ENCODE measurements around the gene PRDX5. TPM values are rescaled to one million over a fixed set of nuclear protein-coding genes. Genes with fewer than 3 reads are reported as not detected.

PRDX5 gene
- total RNA-seq, 2 experiments from 2014 or later: 177 to 217 TPM

DNA sequence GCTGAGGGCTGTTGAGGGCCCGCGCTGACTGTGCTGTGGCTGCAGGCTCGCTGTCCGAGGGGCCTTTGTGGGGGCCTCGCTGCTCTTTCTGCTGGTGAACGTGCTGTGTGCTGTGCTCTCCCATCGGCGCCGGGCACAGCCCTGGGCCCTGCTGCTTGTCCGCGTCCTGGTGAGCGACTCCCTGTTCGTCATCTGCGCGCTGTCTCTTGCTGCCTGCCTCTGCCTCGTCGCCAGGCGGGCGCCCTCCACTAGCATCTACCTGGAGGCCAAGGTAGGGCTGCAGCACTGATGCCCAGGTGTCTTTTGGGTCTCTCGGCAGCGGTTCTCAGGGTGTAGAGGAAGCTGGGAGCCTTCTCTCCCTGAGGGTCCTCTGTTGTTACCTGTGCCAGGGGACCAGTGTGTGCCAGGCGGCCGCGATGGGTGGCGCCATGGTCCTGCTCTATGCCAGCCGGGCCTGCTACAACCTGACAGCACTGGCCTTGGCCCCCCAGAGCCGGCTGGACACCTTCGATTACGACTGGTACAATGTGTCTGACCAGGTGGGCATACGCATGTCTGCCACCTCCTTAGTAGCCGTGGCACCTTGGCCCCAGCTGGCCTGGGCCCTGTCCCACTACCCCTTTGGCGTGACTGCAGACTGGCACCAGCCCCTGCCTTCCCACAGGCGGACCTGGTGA, 30.1 kb upstream of the PRDX5 start:
- POLR2A ChIA-PET: no interaction called here
- Histone ChIP-seq H3K9me3 (ENCODE audit: low read length) (no peaks in the 10 kb centered on the region), H4K20me1 (ENCODE audit: insufficient read depth, low read length) (no peaks in the 10 kb centered on the region), H3K4me1 (ENCODE audit: insufficient read depth, low read length, poor library complexity, severe bottlenecking) (peaks cover 14% of the 10 kb centered on the region), H3K9me2 (ENCODE audit: insufficient read depth, low read length) (no peaks in the 10 kb centered on the region), H3K27ac (ENCODE audit: low read depth, low read length, poor library complexity, severe bottlenecking) (no peak overlapping the region), H3K79me2 (ENCODE audit: insufficient read depth, low read depth, low read length) (no peaks in the 10 kb centered on the region), H3K4me2 (ENCODE audit: low read length) (no peak overlapping the region), H3K4me3 (ENCODE audit: low read depth, low read length, poor library complexity, severe bottlenecking) (no peak overlapping the region), H3K36me3 (ENCODE audit: insufficient read depth, low read length) (no peaks in the 10 kb centered on the region), H2AFZ (ENCODE audit: low read length) (no peak overlapping the region)
- TF ChIP-seq, protein P1, sequence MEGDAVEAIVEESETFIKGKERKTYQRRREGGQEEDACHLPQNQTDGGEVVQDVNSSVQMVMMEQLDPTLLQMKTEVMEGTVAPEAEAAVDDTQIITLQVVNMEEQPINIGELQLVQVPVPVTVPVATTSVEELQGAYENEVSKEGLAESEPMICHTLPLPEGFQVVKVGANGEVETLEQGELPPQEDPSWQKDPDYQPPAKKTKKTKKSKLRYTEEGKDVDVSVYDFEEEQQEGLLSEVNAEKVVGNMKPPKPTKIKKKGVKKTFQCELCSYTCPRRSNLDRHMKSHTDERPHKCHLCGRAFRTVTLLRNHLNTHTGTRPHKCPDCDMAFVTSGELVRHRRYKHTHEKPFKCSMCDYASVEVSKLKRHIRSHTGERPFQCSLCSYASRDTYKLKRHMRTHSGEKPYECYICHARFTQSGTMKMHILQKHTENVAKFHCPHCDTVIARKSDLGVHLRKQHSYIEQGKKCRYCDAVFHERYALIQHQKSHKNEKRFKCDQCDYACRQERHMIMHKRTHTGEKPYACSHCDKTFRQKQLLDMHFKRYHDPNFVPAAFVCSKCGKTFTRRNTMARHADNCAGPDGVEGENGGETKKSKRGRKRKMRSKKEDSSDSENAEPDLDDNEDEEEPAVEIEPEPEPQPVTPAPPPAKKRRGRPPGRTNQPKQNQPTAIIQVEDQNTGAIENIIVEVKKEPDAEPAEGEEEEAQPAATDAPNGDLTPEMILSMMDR (conservative IDR thresholded peaks at IDR 0.05; ENCODE audit: low read length): no peak
- no peak for TF ChIP-seq EZH2phosphoT487 (IDR thresholded peaks at IDR 0.05; ENCODE audit: borderline replicate concordance, low read depth, low read length)
- no peak for DNase-seq (ENCODE audit: low spot score)
- CTCF ChIA-PET (ENCODE audit: unreplicated experiment): no interaction called here
- intact Hi-C loops (cut with micrococcal nuclease; ENCODE audit: unreplicated experiment): loop anchor here (5.0 kb wide), 1 partner anchor 86 kb away; no protein-coding TSS in a partner anchor
- no TSS peak for BruUV-seq (replicated peaks)

DNA sequence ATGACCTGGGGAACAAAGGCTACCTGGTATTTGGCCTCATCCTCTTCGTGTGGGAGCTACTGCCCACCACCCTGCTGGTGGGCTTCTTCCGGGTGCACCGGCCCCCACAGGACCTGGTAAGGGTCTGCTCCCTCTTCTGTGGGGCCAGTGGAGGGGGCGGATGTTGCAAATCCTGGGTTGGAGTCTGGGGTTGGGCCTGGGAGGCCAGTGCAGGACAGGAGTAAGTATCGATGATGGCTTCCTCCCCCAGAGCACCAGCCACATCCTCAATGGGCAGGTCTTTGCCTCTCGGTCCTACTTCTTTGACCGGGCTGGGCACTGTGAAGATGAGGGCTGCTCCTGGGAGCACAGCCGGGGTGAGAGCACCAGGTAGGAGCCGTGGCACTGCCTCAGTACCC, 29.6 kb upstream of the PRDX5 start:
- ChIA-PET CTCF (ENCODE audit: unreplicated experiment) (interaction anchor here (0.6 kb wide), 1 partner anchor 19 kb away, joined by 7 read pairs; no protein-coding TSS in a partner anchor), POLR2A (no interaction called here)
- TF ChIP-seq, protein P1 (conservative IDR thresholded peaks at IDR 0.05; ENCODE audit: low read length): no peak
- no peak for TF ChIP-seq EZH2phosphoT487 (IDR thresholded peaks at IDR 0.05; ENCODE audit: borderline replicate concordance, low read depth, low read length)
- Histone ChIP-seq H3K9me3 (ENCODE audit: low read length) (no peaks in the 10 kb centered on the region), H3K4me1 (ENCODE audit: insufficient read depth, low read length, poor library complexity, severe bottlenecking) (peaks cover 14% of the 10 kb centered on the region), H3K4me2 (ENCODE audit: low read length) (no peak overlapping the region), H3K27ac (ENCODE audit: low read depth, low read length, poor library complexity, severe bottlenecking) (no peak overlapping the region), H3K4me3 (ENCODE audit: low read depth, low read length, poor library complexity, severe bottlenecking) (no peak overlapping the region), H3K79me2 (ENCODE audit: insufficient read depth, low read depth, low read length) (no peaks in the 10 kb centered on the region), H3K9me2 (ENCODE audit: insufficient read depth, low read length) (no peaks in the 10 kb centered on the region), H4K20me1 (ENCODE audit: insufficient read depth, low read length) (no peaks in the 10 kb centered on the region), H3K36me3 (ENCODE audit: insufficient read depth, low read length) (no peaks in the 10 kb centered on the region), H2AFZ (ENCODE audit: low read length) (no peak overlapping the region)
- DNase-seq (ENCODE audit: low spot score): no peak
- intact Hi-C loops (cut with micrococcal nuclease; ENCODE audit: unreplicated experiment): loop anchor here (5.0 kb wide), 1 partner anchor 86 kb away; no protein-coding TSS in a partner anchor
- no TSS peak for BruUV-seq (replicated peaks)

DNA sequence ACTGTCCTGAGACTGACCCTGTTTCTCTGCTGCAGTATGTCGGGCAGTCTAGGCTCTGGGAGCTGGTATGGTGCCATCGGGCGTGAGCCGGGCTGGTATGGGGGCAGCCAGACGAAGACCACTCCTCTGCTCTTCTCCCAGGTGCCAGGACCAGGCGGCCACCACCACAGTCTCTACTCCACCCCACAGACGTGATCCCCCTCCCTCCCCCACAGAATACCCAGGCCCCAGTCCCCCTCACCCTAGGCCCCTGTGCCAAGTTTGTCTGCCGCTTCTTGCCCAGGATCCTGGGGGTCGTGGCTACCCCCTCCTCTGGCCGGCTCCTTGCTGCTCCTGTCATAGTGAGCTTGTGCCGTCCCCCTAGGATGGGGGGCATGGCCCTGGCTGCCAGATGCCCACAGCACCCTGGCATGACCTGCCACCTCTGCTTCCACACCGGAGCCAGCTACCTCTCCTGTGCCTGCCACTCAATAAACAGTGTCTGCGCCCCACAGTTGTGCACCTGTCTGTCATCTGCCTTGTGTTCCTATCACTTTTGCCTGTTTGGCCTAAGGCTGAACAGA, 28.8 kb upstream of the PRDX5 start:
- no TSS peak for BruUV-seq (replicated peaks)
- no peak for DNase-seq (ENCODE audit: low spot score)
- H4K20me1 ChIP-seq (ENCODE audit: insufficient read depth, low read length): no peaks in the 10 kb centered on the region
- H3K79me2 ChIP-seq (ENCODE audit: insufficient read depth, low read depth, low read length): no peaks in the 10 kb centered on the region
- H3K36me3 ChIP-seq (ENCODE audit: insufficient read depth, low read length): no peaks in the 10 kb centered on the region
- H3K4me3 ChIP-seq (ENCODE audit: low read depth, low read length, poor library complexity, severe bottlenecking): no peak overlapping the region
- ChIA-PET CTCF (ENCODE audit: unreplicated experiment) (interaction anchor here (0.6 kb wide), 1 partner anchor 20 kb away, joined by 7 read pairs; no protein-coding TSS in a partner anchor), POLR2A (no interaction called here)
- no peak overlapping the region for H3K4me2 ChIP-seq (ENCODE audit: low read length)
- no peaks in the 10 kb centered on the region for H3K9me2 ChIP-seq (ENCODE audit: insufficient read depth, low read length)
- H3K4me1 ChIP-seq (ENCODE audit: insufficient read depth, low read length, poor library complexity, severe bottlenecking): peaks cover 10% of the 10 kb centered on the region
- no peak for TF ChIP-seq EZH2phosphoT487 (IDR thresholded peaks at IDR 0.05; ENCODE audit: borderline replicate concordance, low read depth, low read length)
- TF ChIP-seq, protein P1 (conservative IDR thresholded peaks at IDR 0.05; ENCODE audit: low read length): no peak
- H2AFZ ChIP-seq (ENCODE audit: low read length): no peak overlapping the region
- intact Hi-C loops (cut with micrococcal nuclease; ENCODE audit: unreplicated experiment): loop anchor here (5.0 kb wide), 1 partner anchor 87 kb away; no protein-coding TSS in a partner anchor
- H3K27ac ChIP-seq (ENCODE audit: low read depth, low read length, poor library complexity, severe bottlenecking): no peak overlapping the region
- no peaks in the 10 kb centered on the region for H3K9me3 ChIP-seq (ENCODE audit: low read length)
